ENCODE measurements around the gene TACR1. TPM values are rescaled to one million over a fixed set of nuclear protein-coding genes. Genes with fewer than 3 reads are reported as not detected.

Gene TACR1
- total and polyA plus RNA-seq, 2 experiments from 2014 or later: 3.5 to 7.3 TPM

- no peaks in the 10 kb centered on the region for H3F3A ChIP-seq (replicated peaks; ENCODE audit: low read depth)
- ATAC-seq (no peak), DNase-seq (ENCODE audit: low spot score) (no peak)
- no peak overlapping the region for H3K4me3 ChIP-seq
- Mint-ChIP-seq H3K4me1 (peaks cover 3% of the 10 kb centered on the region; the same call in 2 of the 3 replicates), H3K9me3 (no peaks in the 10 kb centered on the region), H3K27me3 (ENCODE audit: insufficient read depth, low read depth, poor library complexity) (peaks cover 2% of the 10 kb centered on the region), H3K36me3 (ENCODE audit: low read depth) (no peaks in the 10 kb centered on the region), H3K4me3 (no peak overlapping the region), H3K27ac (no peak overlapping the region; the same call in 1 of the 2 replicates)
- TF ChIP-seq ZNF462 (CRISPR knock-in tag; IDR thresholded peaks at IDR 0.05): no peak
- no peak for TF ChIP-seq POLR2AphosphoS5 (IDR thresholded peaks at IDR 0.05; ENCODE audit: low read depth)
- TF ChIP-seq STAT1 (IDR thresholded peaks at IDR 0.05; ENCODE audit: unreplicated experiment): no peak
- TF ChIP-seq NANOG (IDR thresholded peaks at IDR 0.05; ENCODE audit: borderline replicate concordance): no peak
- no peak for TF ChIP-seq CTCF (conservative IDR thresholded peaks at IDR 0.05; ENCODE audit: low read depth in 2 of 2)
- TF ChIP-seq ETS1 (IDR thresholded peaks at IDR 0.05): no peak
- TF ChIP-seq REST (IDR thresholded peaks at IDR 0.05; ENCODE audit: unreplicated experiment): no peak
- TF ChIP-seq ZNF331 (CRISPR knock-in tag; IDR thresholded peaks at IDR 0.05; ENCODE audit: low read depth): no peak
- TF ChIP-seq EZH2phosphoT487 (IDR thresholded peaks at IDR 0.05; ENCODE audit: unreplicated experiment): no peak
- TF ChIP-seq ZNF114 (CRISPR knock-in tag; IDR thresholded peaks at IDR 0.05): no peak
- no peak for TF ChIP-seq EZH2 (IDR thresholded peaks at IDR 0.05; ENCODE audit: low read depth, unreplicated experiment)
- TF ChIP-seq JUNB (IDR thresholded peaks at IDR 0.05; ENCODE audit: unreplicated experiment): no peak
- TF ChIP-seq CREB1 (CRISPR knock-in tag; IDR thresholded peaks at IDR 0.05; ENCODE audit: low read depth): no peak
- no peaks in the 10 kb centered on the region for H3K36me3 ChIP-seq (ENCODE audit: insufficient read depth)
- H3K9me2 ChIP-seq (ENCODE audit: insufficient read depth): no peaks in the 10 kb centered on the region
- no peak overlapping the region for H3K4me2 ChIP-seq
- no peaks in the 10 kb centered on the region for H3K4me1 ChIP-seq (ENCODE audit: insufficient read depth)
- no peak overlapping the region for H2AFZ ChIP-seq
- no peaks in the 10 kb centered on the region for H4K20me1 ChIP-seq (replicated peaks; ENCODE audit: insufficient read depth)
- H3K27me3 ChIP-seq (ENCODE audit: insufficient read depth): no peaks in the 10 kb centered on the region
- no peaks in the 10 kb centered on the region for H3K79me2 ChIP-seq (replicated peaks; ENCODE audit: insufficient read depth)
- H3K27ac ChIP-seq (ENCODE audit: low read depth): no peak overlapping the region
Observed at GRCh38 chr2:75134860-75135259, 64.5 kb downstream of the TACR1 start.

All from GM23338 (cell line).